Activated CD4-positive, alpha-beta T cell treated with anti-CD3 and anti-CD28 coated beads, Interleukin-2, amount 50 U/mL, for 24 hours (primary cell): Measurements from ENCODE around the gene DNAJC4.

ENCODE experiments used
- DNase-seq, 2 donors: peaks; one replicate each; pipeline ENCODE4 v3.0.0-alpha.2; 2020; ENCODE audit warnings: low read depth in 1 of 2, low spot score in 1 of 2

Gene DNAJC4

GRCh38 chr11:64230171-64230984 lies at the start of gene DNAJC4:
TSS of gene DNAJC4 (plus strand) at chr11:64230548. CDS start at chr11:64230855, 307 bp downstream.
- peak; percentile 67 to 83 for DNase-seq

- no peak for DNase-seq
Observed at GRCh38 chr11:64180891-64181290, 49.5 kb upstream of the DNAJC4 start.

- DNase-seq, result peak in 1 of 2 donors; percentile 21
Observed at GRCh38 chr11:64181506-64182411, 48.6 kb upstream of the DNAJC4 start.

DNA sequence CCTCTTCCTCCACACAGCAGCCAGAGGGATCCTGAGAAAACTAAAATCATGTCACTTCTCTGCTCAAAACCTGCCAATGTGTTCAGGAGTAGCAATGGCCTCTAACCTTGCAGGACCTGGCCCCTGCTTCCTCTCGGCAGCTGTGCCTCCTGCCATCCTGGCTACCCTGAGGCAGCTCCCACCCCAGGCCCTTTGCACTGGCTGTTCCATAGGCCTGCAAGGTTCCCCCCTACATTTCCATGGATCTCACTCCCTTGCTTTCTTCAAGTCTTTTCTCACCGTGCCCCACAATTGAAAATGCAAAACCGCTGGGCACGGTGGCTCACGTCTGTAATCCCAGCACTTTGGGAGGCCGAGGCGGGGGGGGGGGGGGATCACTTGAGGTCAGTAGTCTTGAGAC lies 46.5 kb upstream of the DNAJC4 start:
- DNase-seq, result no peak

GRCh38 chr11:64185175-64185692 lies 45.1 kb upstream of the DNAJC4 start:
- peak in 1 of 2 donors; percentile 16 for DNase-seq

GRCh38 chr11:64185693-64186491 lies 44.5 kb upstream of the DNAJC4 start, which contains the start of gene STIP1:
TSS of gene STIP1 (plus strand) at chr11:64186171. CDS start at chr11:64186262, 91 bp downstream.
- DNase-seq, result peak; percentile 94 to 99

DNA sequence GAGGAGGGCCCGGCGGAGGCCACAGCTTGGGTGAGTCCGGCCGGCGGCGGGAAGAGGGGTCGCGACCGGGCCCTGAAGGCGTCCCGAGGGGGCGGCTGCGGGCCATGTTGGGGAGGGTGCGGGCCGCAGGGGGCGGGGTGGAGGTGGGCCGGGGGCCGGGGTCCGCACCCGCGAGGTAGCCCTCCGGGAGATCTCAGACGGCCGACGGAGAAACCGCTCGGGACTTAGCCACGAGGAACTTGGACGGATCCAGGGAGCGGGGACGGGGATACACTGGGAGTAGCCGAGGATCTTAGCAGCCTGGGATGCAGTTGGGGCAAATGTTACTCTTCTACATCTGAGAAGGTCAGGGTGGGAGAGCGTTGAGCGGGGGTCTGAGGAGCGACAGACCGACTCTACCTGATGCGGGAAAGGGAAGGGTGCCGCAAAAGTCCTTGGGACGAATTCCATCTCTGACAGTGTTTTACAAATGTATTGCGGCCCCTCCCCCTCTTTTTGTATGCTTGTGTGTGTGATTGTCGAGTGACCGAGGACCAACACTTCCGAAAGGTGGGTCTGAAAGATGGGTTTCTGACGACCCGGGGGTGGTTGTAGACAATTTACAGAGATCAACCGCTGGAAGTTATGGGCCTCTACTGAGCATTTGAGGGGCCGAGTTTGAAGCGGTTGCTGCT lies 43.7 kb upstream of the DNAJC4 start:
- DNase-seq, result peak in 1 of 2 donors; percentile 33

DNA sequence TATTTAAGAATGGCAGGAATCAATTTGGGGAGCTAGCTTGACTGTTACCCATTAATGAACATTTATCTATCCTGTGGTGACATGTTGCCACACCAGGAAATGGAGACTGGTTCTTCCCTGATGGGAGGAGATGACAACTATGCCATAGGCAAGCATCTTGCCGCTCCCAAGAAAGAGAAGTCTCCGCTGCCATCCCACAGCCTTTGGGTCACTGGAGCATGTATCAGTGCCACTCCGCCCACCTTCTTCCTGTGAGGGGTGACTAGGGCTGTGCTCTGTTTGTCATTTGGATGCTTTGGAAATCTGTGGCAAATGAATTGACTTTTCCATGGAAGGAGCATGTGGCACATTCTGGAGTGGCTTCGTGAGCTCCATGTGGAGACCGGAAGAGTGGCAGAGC lies 37.9 kb upstream of the DNAJC4 start:
- no peak for DNase-seq

GRCh38 chr11:64196626-64197025 lies 33.7 kb upstream of the DNAJC4 start:
- DNase-seq, result no peak

DNA sequence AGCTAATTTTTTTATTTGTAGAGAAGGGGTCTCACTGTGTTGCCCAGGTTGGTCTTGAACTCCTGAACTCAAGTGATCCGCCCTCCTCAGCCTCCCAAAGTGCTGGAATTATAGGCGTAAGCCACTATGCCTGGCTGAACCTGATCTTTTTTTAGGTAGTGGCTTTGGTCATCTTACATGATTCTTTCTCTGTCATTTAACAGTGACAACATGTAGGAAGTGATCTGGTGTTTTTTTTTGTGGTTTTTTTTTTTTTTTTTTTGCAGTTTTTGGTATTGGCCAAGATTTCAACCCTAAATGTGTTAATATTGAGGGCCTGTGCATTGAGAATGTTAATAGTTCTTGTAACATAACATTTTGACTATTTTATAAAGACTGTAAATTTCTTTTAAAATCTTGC lies 31.8 kb upstream of the DNAJC4 start:
- DNase-seq, result no peak

DNA sequence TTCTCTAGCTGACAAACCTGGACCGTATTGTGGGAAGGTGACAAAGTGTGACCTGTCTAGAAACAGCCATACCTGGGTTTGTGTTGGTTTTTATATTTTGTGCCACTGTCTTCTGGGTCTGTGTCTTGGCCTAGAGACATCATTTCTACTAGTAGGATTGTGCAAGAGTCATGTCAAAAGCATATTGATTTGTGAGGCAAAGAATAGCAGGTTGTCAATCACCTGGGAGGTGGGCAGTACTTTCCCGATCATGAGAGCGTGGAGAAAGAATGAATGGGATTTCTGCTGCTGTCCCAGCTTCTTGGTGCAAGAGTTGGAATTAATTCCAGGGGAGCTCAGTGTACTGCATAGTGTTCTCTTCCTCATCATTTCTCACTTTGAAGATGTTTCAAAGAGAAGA lies 28.8 kb upstream of the DNAJC4 start:
- no peak for DNase-seq

- no peak for DNase-seq
Observed at GRCh38 chr11:64202992-64203391, 27.4 kb upstream of the DNAJC4 start.

- no peak for DNase-seq
Observed at GRCh38 chr11:64203421-64204079, 26.8 kb upstream of the DNAJC4 start.

DNA sequence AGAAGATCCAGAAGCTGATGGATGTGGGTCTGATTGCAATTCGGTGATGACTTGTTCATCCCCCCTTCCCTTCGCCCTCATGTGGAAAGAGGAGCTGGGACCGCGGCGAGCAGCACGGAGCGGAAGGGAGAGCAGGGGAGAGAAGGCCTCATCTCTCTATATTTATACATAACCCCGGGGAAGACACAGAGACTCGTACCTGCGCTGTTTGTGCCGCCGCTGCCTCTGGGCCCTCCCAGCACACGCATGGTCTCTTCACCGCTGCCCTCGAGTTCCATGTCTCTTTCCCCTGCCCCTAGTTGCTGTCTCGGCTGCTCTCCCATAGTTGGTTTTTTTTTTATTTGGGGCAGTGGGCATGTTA lies 26.3 kb upstream of the DNAJC4 start:
- no peak for DNase-seq

DNA sequence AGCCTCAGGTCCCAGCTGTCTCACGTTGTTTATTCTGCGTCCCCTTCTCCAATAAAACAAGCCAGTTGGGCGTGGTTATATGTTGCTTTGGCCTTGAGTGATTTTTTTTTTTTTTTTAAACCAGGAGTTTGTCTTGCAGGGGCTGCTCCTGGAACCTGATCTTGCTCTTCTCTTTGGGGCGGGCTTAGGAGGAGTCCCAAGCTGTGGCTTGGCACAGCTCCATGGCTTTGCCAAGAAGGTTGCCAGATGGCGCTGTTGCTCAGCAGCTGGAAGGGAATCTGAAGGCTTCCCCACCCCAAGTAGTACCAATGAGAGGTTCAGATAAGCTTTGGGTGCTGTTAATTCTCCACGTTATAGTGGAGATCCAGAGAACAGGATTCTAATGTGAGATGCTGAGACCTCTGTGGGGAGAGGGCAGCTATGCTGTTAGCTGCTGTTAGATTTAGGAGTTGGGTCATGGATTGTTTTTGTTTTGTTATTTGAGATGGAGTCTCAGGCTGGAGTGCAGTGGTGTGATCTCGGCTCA lies 25.8 kb upstream of the DNAJC4 start:
- peak; percentile 45 to 64 for DNase-seq

DNA sequence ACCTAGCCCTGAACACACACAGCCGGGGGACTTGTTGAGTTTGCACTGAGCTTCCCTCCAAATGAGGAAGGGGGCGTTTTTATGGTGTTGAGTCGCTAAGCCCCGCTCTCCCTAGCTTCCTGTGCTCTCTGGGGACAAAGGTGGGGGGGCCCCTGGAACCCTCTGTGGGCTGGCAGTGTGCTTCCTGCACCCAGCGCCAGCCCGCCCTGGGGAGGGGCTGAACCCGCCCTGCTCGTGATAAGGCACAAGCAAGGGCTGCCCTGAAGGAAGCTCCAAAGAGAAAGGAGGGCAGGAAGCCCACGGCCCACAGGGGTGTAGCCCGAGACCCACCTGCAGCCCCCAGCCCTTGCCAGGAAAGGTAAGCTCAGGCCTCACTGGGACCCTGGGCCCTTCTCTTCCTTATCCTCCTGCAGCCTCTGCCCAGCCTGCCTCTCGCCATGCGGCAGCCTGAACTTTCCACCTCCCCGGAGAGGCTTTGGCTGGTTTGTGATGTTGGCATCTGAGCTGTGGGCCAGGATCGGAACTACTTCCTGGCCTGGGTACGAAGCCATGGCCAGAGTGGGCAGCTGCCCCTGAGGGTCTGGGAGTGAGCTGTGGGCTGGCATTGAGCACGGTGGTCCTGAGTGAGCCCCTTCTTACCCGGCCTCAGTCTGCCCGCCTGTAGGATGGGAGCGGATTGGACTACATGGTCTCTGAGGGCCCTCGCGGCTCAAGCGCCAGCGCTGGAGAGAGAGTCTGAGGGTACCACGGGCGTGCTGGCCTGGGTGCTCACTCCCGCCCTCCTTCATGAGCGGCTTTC lies 23.7 kb upstream of the DNAJC4 start, which contains the start of gene FERMT3:
Gene FERMT3, plus strand, starts transcription at position 265 of the 799 bp plus-strand sequence. CDS start 644 bp downstream, outside the sequence.
- DNase-seq, result peak in 1 of 2 donors; percentile 71

DNA sequence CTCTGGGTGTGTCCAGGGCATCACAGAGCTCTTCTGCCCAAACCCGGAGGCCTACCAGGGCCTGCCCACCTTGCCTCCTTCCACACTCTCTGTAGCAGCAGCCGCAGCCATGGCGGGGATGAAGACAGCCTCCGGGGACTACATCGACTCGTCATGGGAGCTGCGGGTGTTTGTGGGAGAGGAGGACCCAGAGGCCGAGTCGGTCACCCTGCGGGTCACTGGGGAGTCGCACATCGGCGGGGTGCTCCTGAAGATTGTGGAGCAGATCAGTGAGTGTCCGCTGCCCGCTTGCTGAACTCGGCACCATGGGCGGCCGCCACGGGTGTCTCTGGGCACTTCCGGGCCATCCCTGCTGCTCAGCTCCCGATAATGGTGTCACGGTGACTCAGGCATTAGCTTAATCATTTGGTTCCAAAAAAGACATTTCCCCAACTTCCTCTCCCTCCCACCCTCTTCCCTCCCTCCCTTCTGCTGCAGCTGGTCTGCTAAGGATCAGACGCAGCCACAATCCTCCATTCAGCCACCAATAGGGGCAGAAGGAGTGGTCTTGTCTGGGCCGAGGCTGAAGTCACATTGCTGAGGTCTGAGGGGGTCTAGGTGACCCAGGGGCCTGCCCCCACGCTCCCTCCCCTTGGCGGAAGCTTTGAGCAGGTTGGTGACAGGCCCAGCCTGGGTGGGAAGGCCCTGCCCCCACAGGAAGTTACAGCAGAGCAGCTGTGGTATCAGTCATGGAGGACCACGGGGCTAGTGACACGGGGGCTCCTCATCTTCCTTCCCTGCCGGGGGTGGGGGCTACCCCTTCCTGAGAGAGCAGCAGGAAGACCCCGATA lies 22.9 kb upstream of the DNAJC4 start:
- DNase-seq, result peak; percentile 67 to 77
